ENCODE data around the gene RARB.

The RARB gene

GRCh38 chr3:25438791-25439555 is 10.9 kb downstream of the RARB start:
- no peak for DNase-seq (ENCODE audit: extremely low spot score)
- POLR2A ChIA-PET = interaction anchor here (1.0 kb wide), 1 partner anchor 11 kb away, joined by 4 read pairs; the partner anchor contains the start of gene RARB
- CTCF ChIA-PET = no interaction called here
- no peak for TF ChIP-seq ELF4 (IDR thresholded peaks at IDR 0.05)
- no peak for TF ChIP-seq SP1 (IDR thresholded peaks at IDR 0.05)
- TF ChIP-seq L3MBTL2 (conservative IDR thresholded peaks at IDR 0.05) = no peak
- TF ChIP-seq FOXM1 (IDR thresholded peaks at IDR 0.05; ENCODE audit: borderline replicate concordance) = no peak
- no peak for TF ChIP-seq NFRKB (IDR thresholded peaks at IDR 0.05)
- no peak for TF ChIP-seq LEF1 (IDR thresholded peaks at IDR 0.05; ENCODE audit: borderline replicate concordance)
- TF ChIP-seq, protein P1, sequence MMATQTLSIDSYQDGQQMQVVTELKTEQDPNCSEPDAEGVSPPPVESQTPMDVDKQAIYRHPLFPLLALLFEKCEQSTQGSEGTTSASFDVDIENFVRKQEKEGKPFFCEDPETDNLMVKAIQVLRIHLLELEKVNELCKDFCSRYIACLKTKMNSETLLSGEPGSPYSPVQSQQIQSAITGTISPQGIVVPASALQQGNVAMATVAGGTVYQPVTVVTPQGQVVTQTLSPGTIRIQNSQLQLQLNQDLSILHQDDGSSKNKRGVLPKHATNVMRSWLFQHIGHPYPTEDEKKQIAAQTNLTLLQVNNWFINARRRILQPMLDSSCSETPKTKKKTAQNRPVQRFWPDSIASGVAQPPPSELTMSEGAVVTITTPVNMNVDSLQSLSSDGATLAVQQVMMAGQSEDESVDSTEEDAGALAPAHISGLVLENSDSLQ (IDR thresholded peaks at IDR 0.05) = no peak
- no peak for TF ChIP-seq BHLHE40 (IDR thresholded peaks at IDR 0.05; ENCODE audit: borderline replicate concordance)

GRCh38 chr3:25441234-25441856 is 13.3 kb downstream of the RARB start:
- no peak for TF ChIP-seq L3MBTL2 (conservative IDR thresholded peaks at IDR 0.05)
- no peak for TF ChIP-seq ZNF384 (IDR thresholded peaks at IDR 0.05)
- TF ChIP-seq BHLHE40 (IDR thresholded peaks at IDR 0.05; ENCODE audit: borderline replicate concordance) = no peak
- no peak for TF ChIP-seq SUZ12 (IDR thresholded peaks at IDR 0.05)
- no peak for TF ChIP-seq SP1 (IDR thresholded peaks at IDR 0.05)
- TF ChIP-seq CTBP1 (IDR thresholded peaks at IDR 0.05; ENCODE audit: borderline replicate concordance) = no peak
- TF ChIP-seq FOXM1 (IDR thresholded peaks at IDR 0.05; ENCODE audit: borderline replicate concordance) = no peak
- CTCF ChIA-PET = interaction anchor here (0.6 to 0.7 kb wide), 3 partner anchors 42 to 95 kb away, joined by 3 read pairs; no protein-coding TSS in a partner anchor
- DNase-seq (ENCODE audit: extremely low spot score) = no peak
- POLR2A ChIA-PET = no interaction called here

DNA sequence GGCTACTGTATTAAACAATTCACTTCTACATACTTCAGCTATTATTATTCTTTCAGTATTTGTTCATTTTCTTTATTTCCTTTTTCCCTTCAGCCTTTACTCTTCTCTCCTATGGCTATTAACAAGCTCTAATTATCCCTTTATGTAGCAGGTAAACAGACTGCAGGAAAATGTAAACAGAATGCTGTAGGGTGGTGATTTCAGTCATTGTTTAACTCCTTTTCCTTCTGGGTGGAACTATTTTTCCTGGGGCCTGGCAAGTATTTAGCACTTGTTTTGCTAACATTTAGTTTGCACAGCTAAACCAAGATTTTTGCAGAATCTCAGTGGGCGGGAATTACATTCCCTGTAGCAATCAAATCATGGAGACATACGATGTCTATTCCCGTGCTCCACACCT is 14.4 kb downstream of the RARB start:
- no peak for DNase-seq (ENCODE audit: extremely low spot score)
- TF ChIP-seq FOXM1 (IDR thresholded peaks at IDR 0.05; ENCODE audit: borderline replicate concordance) (no peak), CTBP1 (IDR thresholded peaks at IDR 0.05; ENCODE audit: borderline replicate concordance) (no peak), BHLHE40 (IDR thresholded peaks at IDR 0.05; ENCODE audit: borderline replicate concordance) (no peak), LEF1 (IDR thresholded peaks at IDR 0.05; ENCODE audit: borderline replicate concordance) (no peak)
- TF ChIP-seq, protein P1 (IDR thresholded peaks at IDR 0.05) = no peak
- POLR2A ChIA-PET = no interaction called here
- CTCF ChIA-PET = interaction anchor here (0.7 kb wide), 1 partner anchor 12 kb away, joined by 3 read pairs; no protein-coding TSS in a partner anchor

DNA sequence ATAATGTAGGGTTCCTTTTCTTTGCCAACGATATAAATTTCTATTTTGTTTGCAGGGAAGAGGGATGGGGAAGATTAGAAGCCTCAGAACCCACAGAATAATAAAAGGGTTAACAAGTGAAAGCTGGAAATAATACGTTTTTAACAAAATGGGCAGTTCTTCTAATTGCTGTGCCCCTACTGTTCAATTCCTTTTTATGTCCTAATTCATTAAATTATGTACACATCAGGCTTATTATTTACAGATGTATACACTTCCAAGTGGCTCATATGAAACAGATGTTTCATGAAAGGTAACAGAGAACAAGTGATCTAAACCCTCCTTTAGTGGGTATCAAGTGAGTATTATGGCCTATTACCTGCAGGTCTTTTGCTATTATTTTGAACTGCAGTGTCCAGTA is 16.2 kb downstream of the RARB start:
- DNase-seq (ENCODE audit: extremely low spot score) = no peak
- TF ChIP-seq LEF1 (IDR thresholded peaks at IDR 0.05; ENCODE audit: borderline replicate concordance) = no peak
- TF ChIP-seq NFRKB (IDR thresholded peaks at IDR 0.05) = no peak
- CTCF ChIA-PET = interaction anchor here (1.1 kb wide), 1 partner anchor 8 kb away, joined by 3 read pairs; no protein-coding TSS in a partner anchor
- POLR2A ChIA-PET = interaction anchor here (1.2 kb wide), 1 partner anchor 16 kb away, joined by 3 read pairs; the partner anchor contains the start of gene RARB

- TF ChIP-seq, protein P1 (IDR thresholded peaks at IDR 0.05) = no peak
- no peak for TF ChIP-seq ZNF384 (IDR thresholded peaks at IDR 0.05)
- no peak for TF ChIP-seq SP1 (IDR thresholded peaks at IDR 0.05)
- TF ChIP-seq LEF1 (IDR thresholded peaks at IDR 0.05; ENCODE audit: borderline replicate concordance) = no peak
- TF ChIP-seq CTBP1 (IDR thresholded peaks at IDR 0.05; ENCODE audit: borderline replicate concordance) = no peak
- POLR2A ChIA-PET = no interaction called here
- CTCF ChIA-PET = no interaction called here
- no peak for DNase-seq (ENCODE audit: extremely low spot score)
Measured at GRCh38 chr3:25445731-25446130, 17.7 kb downstream of the RARB start.

- CTCF ChIA-PET = no interaction called here
- POLR2A ChIA-PET = no interaction called here
- TF ChIP-seq BHLHE40 (IDR thresholded peaks at IDR 0.05; ENCODE audit: borderline replicate concordance) = no peak
- TF ChIP-seq SUZ12 (IDR thresholded peaks at IDR 0.05) = no peak
- TF ChIP-seq TARDBP (IDR thresholded peaks at IDR 0.05) = no peak
- no peak for TF ChIP-seq SP1 (IDR thresholded peaks at IDR 0.05)
- TF ChIP-seq LEF1 (IDR thresholded peaks at IDR 0.05; ENCODE audit: borderline replicate concordance) = no peak
- no peak for TF ChIP-seq NFRKB (IDR thresholded peaks at IDR 0.05)
- TF ChIP-seq ZNF384 (IDR thresholded peaks at IDR 0.05) = no peak
- TF ChIP-seq ARNT (IDR thresholded peaks at IDR 0.05) = no peak
- no peak for TF ChIP-seq ELF4 (IDR thresholded peaks at IDR 0.05)
- no peak for TF ChIP-seq L3MBTL2 (conservative IDR thresholded peaks at IDR 0.05)
- no peak for TF ChIP-seq FOXM1 (IDR thresholded peaks at IDR 0.05; ENCODE audit: borderline replicate concordance)
- TF ChIP-seq FOXK2 (IDR thresholded peaks at IDR 0.05) = no peak
- no peak for TF ChIP-seq FOXA1 (IDR thresholded peaks at IDR 0.05)
- no peak for TF ChIP-seq CTBP1 (IDR thresholded peaks at IDR 0.05; ENCODE audit: borderline replicate concordance)
- TF ChIP-seq, protein P1 (IDR thresholded peaks at IDR 0.05) = no peak
- TF ChIP-seq HDGF (IDR thresholded peaks at IDR 0.05; ENCODE audit: borderline replicate concordance) = no peak
- DNase-seq (ENCODE audit: extremely low spot score) = no peak
Measured at GRCh38 chr3:25447285-25447684, 19.2 kb downstream of the RARB start.
